HG02798 (cell line): ENCODE measurements around the gene DEK.
"Not testable (repeated sequence)": the region's sequence is repeated elsewhere in the genome, so short reads cannot be mapped to it uniquely, and the experiment has no call there.

ENCODE experiments used
- ATAC-seq: cut with Tn5 transposase; IDR thresholded peaks from one replicate; pipeline ENCODE4 v1.9.1; 2021; ENCODE audit warnings: mild to moderate bottlenecking; ENCODE audit not compliant: unreplicated experiment, poor library complexity

The DEK gene

GRCh38 chr6:18264219-18264922, at the start of gene DEK:
TSS of gene DEK (minus strand) at chr6:18264530. CDS start at chr6:18263987, 543 bp downstream.
- ATAC-seq = peak; percentile 41

GRCh38 chr6:18312368-18312767, 48.0 kb upstream of the DEK start:
- no peak for ATAC-seq

GRCh38 chr6:18310010-18310409, 45.7 kb upstream of the DEK start:
- ATAC-seq = not testable (repeated sequence)

- no peak for ATAC-seq
Measured at GRCh38 chr6:18309046-18309445, 44.7 kb upstream of the DEK start.

GRCh38 chr6:18308070-18308735, 43.9 kb upstream of the DEK start:
- ATAC-seq = no peak

- ATAC-seq = no peak
Measured at GRCh38 chr6:18306977-18307376, 42.6 kb upstream of the DEK start.

- peak; percentile 36 for ATAC-seq
Measured at GRCh38 chr6:18302561-18303439, 38.5 kb upstream of the DEK start.

GRCh38 chr6:18293076-18293904, 29.0 kb upstream of the DEK start:
- ATAC-seq = no peak

GRCh38 chr6:18289283-18289682, 25.0 kb upstream of the DEK start:
- ATAC-seq = no peak

- ATAC-seq = no peak
Measured at GRCh38 chr6:18284261-18284660, 19.9 kb upstream of the DEK start.

GRCh38 chr6:18281564-18281963, 17.2 kb upstream of the DEK start:
- no peak for ATAC-seq

- ATAC-seq = no peak
Measured at GRCh38 chr6:18280084-18280483, 15.8 kb upstream of the DEK start.

GRCh38 chr6:18279422-18279821, 15.1 kb upstream of the DEK start:
- ATAC-seq = no peak

- ATAC-seq = no peak
Measured at GRCh38 chr6:18277237-18278006, 13.1 kb upstream of the DEK start.

GRCh38 chr6:18276610-18277236, 12.4 kb upstream of the DEK start:
- ATAC-seq = no peak

- no peak for ATAC-seq
Measured at GRCh38 chr6:18270216-18270615, 5.9 kb upstream of the DEK start.

- ATAC-seq = no peak
Measured at GRCh38 chr6:18269717-18270116, 5.4 kb upstream of the DEK start.

- ATAC-seq = no peak
Measured at GRCh38 chr6:18269253-18269652, 4.9 kb upstream of the DEK start.

GRCh38 chr6:18268066-18268465, 3.7 kb upstream of the DEK start:
- ATAC-seq = no peak
